ENCODE measurements around the gene PSMD12. TPM values are rescaled to one million over a fixed set of nuclear protein-coding genes. Genes with fewer than 3 reads are reported as not detected.
A peak's percentile ranks its signal among the peaks of the same experiment; 100 is the strongest.

PSMD12 gene
- total RNA-seq, 1 experiment from 2014 or later = 192 TPM

- POLR2A ChIA-PET (ENCODE audit: low non-redundant PET) = no interaction called here
- CTCF ChIA-PET = no interaction called here
- no peak for DNase-seq (ENCODE audit: low spot score)
- H3K4me1 ChIP-seq (ENCODE audit: insufficient read depth, low read length, poor library complexity, severe bottlenecking) = peaks cover 17% of the 10 kb centered on the region
- no peak overlapping the region for H3K4me3 ChIP-seq (ENCODE audit: low read depth, low read length, poor library complexity, severe bottlenecking)
- BruUV-seq (replicated peaks) = no TSS peak
- no peaks in the 10 kb centered on the region for H3K36me3 ChIP-seq (ENCODE audit: insufficient read depth, low read length, poor library complexity, severe bottlenecking)
- H3K27me3 ChIP-seq (replicated peaks; ENCODE audit: insufficient read depth, low read depth, low read length, poor library complexity) = no peaks in the 10 kb centered on the region
- peak overlapping the region; percentile 28 for H3K27ac ChIP-seq (ENCODE audit: low read depth, low read length, poor library complexity, severe bottlenecking)
- no peak for TF ChIP-seq EZH2 (IDR thresholded peaks at IDR 0.05; ENCODE audit: borderline replicate concordance, low read depth, low read length, poor library complexity, severe bottlenecking)
- TF ChIP-seq, protein P1, sequence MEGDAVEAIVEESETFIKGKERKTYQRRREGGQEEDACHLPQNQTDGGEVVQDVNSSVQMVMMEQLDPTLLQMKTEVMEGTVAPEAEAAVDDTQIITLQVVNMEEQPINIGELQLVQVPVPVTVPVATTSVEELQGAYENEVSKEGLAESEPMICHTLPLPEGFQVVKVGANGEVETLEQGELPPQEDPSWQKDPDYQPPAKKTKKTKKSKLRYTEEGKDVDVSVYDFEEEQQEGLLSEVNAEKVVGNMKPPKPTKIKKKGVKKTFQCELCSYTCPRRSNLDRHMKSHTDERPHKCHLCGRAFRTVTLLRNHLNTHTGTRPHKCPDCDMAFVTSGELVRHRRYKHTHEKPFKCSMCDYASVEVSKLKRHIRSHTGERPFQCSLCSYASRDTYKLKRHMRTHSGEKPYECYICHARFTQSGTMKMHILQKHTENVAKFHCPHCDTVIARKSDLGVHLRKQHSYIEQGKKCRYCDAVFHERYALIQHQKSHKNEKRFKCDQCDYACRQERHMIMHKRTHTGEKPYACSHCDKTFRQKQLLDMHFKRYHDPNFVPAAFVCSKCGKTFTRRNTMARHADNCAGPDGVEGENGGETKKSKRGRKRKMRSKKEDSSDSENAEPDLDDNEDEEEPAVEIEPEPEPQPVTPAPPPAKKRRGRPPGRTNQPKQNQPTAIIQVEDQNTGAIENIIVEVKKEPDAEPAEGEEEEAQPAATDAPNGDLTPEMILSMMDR (conservative IDR thresholded peaks at IDR 0.05; ENCODE audit: low read depth, low read length) = no peak
- no peaks in the 10 kb centered on the region for H3K9me3 ChIP-seq (ENCODE audit: low read depth, low read length, poor library complexity, severe bottlenecking)
- intact Hi-C loops (cut with micrococcal nuclease; ENCODE audit: unreplicated experiment) = loop anchor here (5.0 kb wide), 1 partner anchor 41 kb away; no protein-coding TSS in a partner anchor
Observed at GRCh38 chr17:67401106-67401505, 34.7 kb upstream of the PSMD12 start.

DNA sequence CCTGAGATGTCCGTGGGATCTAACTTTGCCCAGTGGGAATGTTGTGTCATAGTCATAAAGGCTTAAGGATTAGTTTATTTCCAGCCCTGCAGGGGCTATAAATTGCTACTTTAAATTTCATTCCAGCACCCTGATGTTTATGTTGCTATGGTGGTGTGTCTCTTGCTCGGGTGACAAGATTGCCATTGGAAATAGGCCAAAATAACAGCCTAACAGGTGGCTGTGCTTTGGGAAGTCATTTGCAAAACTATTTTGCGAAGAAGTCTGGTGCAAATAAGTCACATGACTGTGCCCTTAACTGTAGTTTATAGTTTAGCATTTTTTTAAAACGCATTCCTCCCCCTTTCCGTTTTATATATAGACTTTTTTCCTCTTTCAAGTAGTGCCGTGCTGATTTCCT lies 33.8 kb upstream of the PSMD12 start:
- intact Hi-C loops (cut with micrococcal nuclease; ENCODE audit: unreplicated experiment) = loop anchor here (5.0 kb wide), 1 partner anchor 42 kb away; no protein-coding TSS in a partner anchor
- Histone ChIP-seq H3K27ac (ENCODE audit: low read depth, low read length, poor library complexity, severe bottlenecking) (peak overlapping the region; percentile 65), H3K4me3 (ENCODE audit: low read depth, low read length, poor library complexity, severe bottlenecking) (no peak overlapping the region), H3K4me1 (ENCODE audit: insufficient read depth, low read length, poor library complexity, severe bottlenecking) (peaks cover 17% of the 10 kb centered on the region), H3K9me3 (ENCODE audit: low read depth, low read length, poor library complexity, severe bottlenecking) (no peaks in the 10 kb centered on the region), H3K36me3 (ENCODE audit: insufficient read depth, low read length, poor library complexity, severe bottlenecking) (no peaks in the 10 kb centered on the region), H3K27me3 (replicated peaks; ENCODE audit: insufficient read depth, low read depth, low read length, poor library complexity) (no peaks in the 10 kb centered on the region)
- DNase-seq (ENCODE audit: low spot score) = peak; percentile 82
- TF ChIP-seq, protein P1 (conservative IDR thresholded peaks at IDR 0.05; ENCODE audit: low read depth, low read length) = no peak
- TF ChIP-seq EZH2 (IDR thresholded peaks at IDR 0.05; ENCODE audit: borderline replicate concordance, low read depth, low read length, poor library complexity, severe bottlenecking) = no peak
- BruUV-seq (replicated peaks) = no TSS peak
- ChIA-PET CTCF (no interaction called here), POLR2A (ENCODE audit: low non-redundant PET) (no interaction called here)

DNA sequence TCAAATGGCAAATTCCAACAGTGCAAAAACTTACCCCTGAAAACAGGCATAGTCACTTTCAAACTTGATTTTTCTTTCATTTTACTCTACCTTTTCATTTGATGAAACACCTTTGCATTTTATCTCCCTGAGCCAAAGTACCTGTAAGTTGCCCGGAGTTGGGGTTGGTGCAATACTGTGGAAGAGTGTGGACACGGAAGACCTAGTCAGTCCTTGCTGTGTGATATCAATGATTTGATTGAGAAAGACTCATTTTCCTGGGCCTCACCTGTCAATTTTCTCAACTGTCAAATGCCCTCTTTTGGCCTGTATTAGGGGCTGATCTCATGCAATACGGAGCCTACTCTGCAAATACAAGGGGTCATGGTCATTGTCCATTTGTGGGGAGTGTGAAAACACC lies 33.3 kb upstream of the PSMD12 start:
- H3K27ac ChIP-seq (ENCODE audit: low read depth, low read length, poor library complexity, severe bottlenecking) = peak overlapping the region; percentile 65
- CTCF ChIA-PET = no interaction called here

More for the DNA sequence above, 33.3 kb upstream of the PSMD12 start:
- intact Hi-C loops (cut with micrococcal nuclease; ENCODE audit: unreplicated experiment) = loop anchor here (5.0 kb wide), 1 partner anchor 43 kb away; no protein-coding TSS in a partner anchor
- DNase-seq (ENCODE audit: low spot score) = no peak
- H3K9me3 ChIP-seq (ENCODE audit: low read depth, low read length, poor library complexity, severe bottlenecking) = no peaks in the 10 kb centered on the region
- no peaks in the 10 kb centered on the region for H3K27me3 ChIP-seq (replicated peaks; ENCODE audit: insufficient read depth, low read depth, low read length, poor library complexity)
- peaks cover 17% of the 10 kb centered on the region for H3K4me1 ChIP-seq (ENCODE audit: insufficient read depth, low read length, poor library complexity, severe bottlenecking)
- no TSS peak for BruUV-seq (replicated peaks)
- H3K4me3 ChIP-seq (ENCODE audit: low read depth, low read length, poor library complexity, severe bottlenecking) = no peak overlapping the region
- H3K36me3 ChIP-seq (ENCODE audit: insufficient read depth, low read length, poor library complexity, severe bottlenecking) = no peaks in the 10 kb centered on the region
- POLR2A ChIA-PET (ENCODE audit: low non-redundant PET) = no interaction called here
- no peak for TF ChIP-seq EZH2 (IDR thresholded peaks at IDR 0.05; ENCODE audit: borderline replicate concordance, low read depth, low read length, poor library complexity, severe bottlenecking)
- TF ChIP-seq, protein P1 (conservative IDR thresholded peaks at IDR 0.05; ENCODE audit: low read depth, low read length) = no peak

All from A673 (cell line).